DMS114 treated with DMSO at 0.1 percent for 48 hours (cell line): ENCODE measurements around the gene SOX8.
"Not testable (repeated sequence)": the region's sequence is repeated elsewhere in the genome, so short reads cannot be mapped to it uniquely, and the experiment has no call there.

Experiments
- DNase-seq: peaks from one replicate; lab custom pipeline; 2025; ENCODE audit not compliant: unreplicated experiment; lab: John Stamatoyannopoulos, UW

SOX8 gene

GRCh38 chr16:953818-954217 is 27.8 kb upstream of the SOX8 start:
- DNase-seq, result not testable (repeated sequence)

- DNase-seq, result not testable (repeated sequence)
Measured at GRCh38 chr16:955766-956165, 25.8 kb upstream of the SOX8 start.

GRCh38 chr16:959232-960040 is 22.1 kb upstream of the SOX8 start:
- no peak for DNase-seq

- no peak for DNase-seq
Measured at GRCh38 chr16:962366-962765, 19.2 kb upstream of the SOX8 start.

GRCh38 chr16:962901-963814 is 18.4 kb upstream of the SOX8 start:
- DNase-seq, result no peak

- no peak for DNase-seq
Measured at GRCh38 chr16:963913-964312, 17.7 kb upstream of the SOX8 start.

- DNase-seq, result no peak
Measured at GRCh38 chr16:964356-965035, 17.1 kb upstream of the SOX8 start.

GRCh38 chr16:965036-965395 is 16.6 kb upstream of the SOX8 start:
- DNase-seq, result no peak

- no peak for DNase-seq
Measured at GRCh38 chr16:965487-965886, 16.1 kb upstream of the SOX8 start.

- DNase-seq, result no peak
Measured at GRCh38 chr16:966035-966434, 15.5 kb upstream of the SOX8 start.

- DNase-seq, result no peak
Measured at GRCh38 chr16:966505-966904, 15.1 kb upstream of the SOX8 start.

GRCh38 chr16:967077-967541 is 14.5 kb upstream of the SOX8 start:
- no peak for DNase-seq

- no peak for DNase-seq
Measured at GRCh38 chr16:967546-968295, 13.8 kb upstream of the SOX8 start.

- no peak for DNase-seq
Measured at GRCh38 chr16:968620-969019, 12.9 kb upstream of the SOX8 start.

GRCh38 chr16:969508-970385 is 11.8 kb upstream of the SOX8 start:
- no peak for DNase-seq

- no peak for DNase-seq
Measured at GRCh38 chr16:970386-970765, 11.2 kb upstream of the SOX8 start.

- DNase-seq, result peak; percentile 63
Measured at GRCh38 chr16:970766-971581, 10.6 kb upstream of the SOX8 start, which contains the start of gene LMF1. LMF1 (minus strand) TSS chr16:970984; CDS start chr16:970980, 4 bp downstream.

- no peak for DNase-seq
Measured at GRCh38 chr16:971582-971905, 10.0 kb upstream of the SOX8 start.

- no peak for DNase-seq
Measured at GRCh38 chr16:971981-972315, 9.6 kb upstream of the SOX8 start.
